ENCODE measurements around the gene HAUS8. TPM values are rescaled to one million over a fixed set of nuclear protein-coding genes. Genes with fewer than 3 reads are reported as not detected.
"Not testable (repeated sequence)": the region's sequence is repeated elsewhere in the genome, so short reads cannot be mapped to it uniquely, and the experiment has no call there.

Gene HAUS8
- total RNA-seq, 1 donor from 2014 or later: 36.5 TPM

DNA sequence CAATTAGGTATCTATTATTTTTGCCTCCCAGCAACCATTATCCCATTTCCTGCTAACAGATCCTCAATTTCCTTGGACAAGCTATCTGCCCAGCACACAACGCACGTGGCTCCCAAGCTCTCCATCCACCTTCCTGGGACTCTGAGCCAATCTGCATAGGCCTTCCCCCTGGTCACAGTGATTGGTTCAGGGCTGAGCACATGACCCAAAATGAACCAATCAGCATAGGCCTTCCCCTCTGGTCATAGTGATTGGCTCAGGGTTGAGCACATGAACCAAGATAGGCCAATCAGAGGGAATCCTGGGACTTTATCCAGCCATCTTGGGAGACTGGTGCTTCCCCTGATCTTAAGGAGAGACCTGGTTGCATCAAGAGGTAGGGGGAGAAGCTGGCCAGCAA, 54.4 kb downstream of the HAUS8 start:
- DNase-seq (ENCODE audit: low read depth, low spot score): no peak
- peaks cover 2% of the 10 kb centered on the region for H3K4me1 Mint-ChIP-seq
- H3K36me3 Mint-ChIP-seq (ENCODE audit: low read depth): peaks cover 25% of the 10 kb centered on the region
- H3K4me3 Mint-ChIP-seq: no peak overlapping the region
- no peak for TF ChIP-seq CTCF (conservative IDR thresholded peaks at IDR 0.05)
- peaks cover 11% of the 10 kb centered on the region for H3K9me3 Mint-ChIP-seq
- no peak overlapping the region for H3K27ac Mint-ChIP-seq (ENCODE audit: unreplicated experiment)
- peaks cover 2% of the 10 kb centered on the region for H3K27me3 Mint-ChIP-seq (ENCODE audit: low read depth)

GRCh38 chr19:17020385-17020784, 54.9 kb downstream of the HAUS8 start:
- Mint-ChIP-seq H3K27me3 (ENCODE audit: low read depth) (no peaks in the 10 kb centered on the region), H3K4me1 (no peaks in the 10 kb centered on the region), H3K9me3 (peaks cover 11% of the 10 kb centered on the region), H3K4me3 (no peak overlapping the region), H3K36me3 (ENCODE audit: low read depth) (peaks cover 24% of the 10 kb centered on the region), H3K27ac (ENCODE audit: unreplicated experiment) (no peak overlapping the region)
- TF ChIP-seq CTCF (conservative IDR thresholded peaks at IDR 0.05): no peak
- no peak for DNase-seq (ENCODE audit: low read depth, low spot score)

GRCh38 chr19:17014212-17014861, 60.9 kb downstream of the HAUS8 start:
- not testable (repeated sequence) for H3K4me3 Mint-ChIP-seq; H3K9me3 Mint-ChIP-seq; H3K27ac Mint-ChIP-seq (ENCODE audit: unreplicated experiment); H3K4me1 Mint-ChIP-seq; H3K36me3 Mint-ChIP-seq (ENCODE audit: low read depth); DNase-seq (ENCODE audit: low read depth, low spot score); H3K27me3 Mint-ChIP-seq (ENCODE audit: low read depth)

DNA sequence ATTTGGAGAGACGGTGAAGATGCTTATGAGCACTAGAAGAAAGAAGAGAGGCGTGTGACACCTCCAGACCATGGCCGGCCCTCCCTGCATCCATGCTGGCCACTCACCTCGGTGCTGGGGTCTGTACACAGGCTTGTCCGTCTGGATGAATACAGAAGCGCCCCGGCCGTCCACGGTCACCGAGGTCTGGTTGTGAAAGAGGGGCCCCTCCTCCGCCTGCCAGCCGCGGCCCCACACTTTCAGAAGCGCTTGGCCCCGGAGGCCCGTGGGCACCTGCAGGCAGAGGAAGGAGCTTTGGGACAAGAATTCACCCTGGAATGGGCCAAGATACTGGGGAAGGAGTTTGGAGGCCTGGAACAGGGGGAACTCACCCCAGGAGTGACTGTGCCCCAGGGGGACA, 63.8 kb downstream of the HAUS8 start:
- peaks cover 1% of the 10 kb centered on the region for H3K36me3 Mint-ChIP-seq (ENCODE audit: low read depth)
- H3K4me3 Mint-ChIP-seq: no peak overlapping the region
- no peaks in the 10 kb centered on the region for H3K27me3 Mint-ChIP-seq (ENCODE audit: low read depth)
- H3K4me1 Mint-ChIP-seq: no peaks in the 10 kb centered on the region
- H3K27ac Mint-ChIP-seq (ENCODE audit: unreplicated experiment): no peak overlapping the region
- no peaks in the 10 kb centered on the region for H3K9me3 Mint-ChIP-seq
- DNase-seq (ENCODE audit: low read depth, low spot score): no peak
- no peak for TF ChIP-seq CTCF (conservative IDR thresholded peaks at IDR 0.05)

- Mint-ChIP-seq H3K27me3 (ENCODE audit: low read depth) (no peaks in the 10 kb centered on the region), H3K4me3 (no peak overlapping the region), H3K4me1 (no peaks in the 10 kb centered on the region), H3K9me3 (no peaks in the 10 kb centered on the region), H3K36me3 (ENCODE audit: low read depth) (peaks cover 2% of the 10 kb centered on the region), H3K27ac (ENCODE audit: unreplicated experiment) (peak overlapping the region; percentile 84)
- TF ChIP-seq CTCF (conservative IDR thresholded peaks at IDR 0.05): no peak
- no peak for DNase-seq (ENCODE audit: low read depth, low spot score)
These were observed 68.7 kb downstream of the HAUS8 start for GRCh38 chr19:17006579-17006978.

DNA sequence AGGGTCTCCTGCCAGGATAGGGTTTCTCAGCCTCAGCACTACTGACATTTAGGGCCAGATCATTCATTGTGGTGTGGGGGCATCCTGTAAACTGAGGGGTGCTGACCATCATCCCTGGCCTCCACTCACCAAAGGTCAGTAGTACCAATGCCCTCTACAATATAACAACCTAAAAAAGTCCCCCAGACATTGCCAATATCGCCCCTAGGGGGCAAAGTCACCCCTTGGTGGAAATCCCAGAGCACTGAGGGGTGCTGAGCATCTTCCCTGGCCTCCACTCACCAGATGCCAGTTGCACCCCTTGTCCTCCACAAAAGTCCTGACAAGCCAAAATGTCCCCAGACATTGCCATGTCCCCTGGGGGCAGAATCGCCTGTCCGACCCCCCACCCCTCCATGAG, 70.3 kb downstream of the HAUS8 start:
- peak; percentile 23 for TF ChIP-seq CTCF (conservative IDR thresholded peaks at IDR 0.05)
- Mint-ChIP-seq H3K9me3 (no peaks in the 10 kb centered on the region), H3K27me3 (ENCODE audit: low read depth) (no peaks in the 10 kb centered on the region), H3K4me1 (no peaks in the 10 kb centered on the region), H3K4me3 (no peak overlapping the region), H3K36me3 (ENCODE audit: low read depth) (peaks cover 2% of the 10 kb centered on the region), H3K27ac (ENCODE audit: unreplicated experiment) (no peak overlapping the region)
- no peak for DNase-seq (ENCODE audit: low read depth, low spot score)

Data from neural crest cell (in vitro differentiated cells).